ENCODE results near the gene GLRX3. TPM values are rescaled to one million over a fixed set of nuclear protein-coding genes. Genes with fewer than 3 reads are reported as not detected.

Gene GLRX3
- total and polyA plus RNA-seq, 2 experiments from 2014 or later: 71.3 to 168 TPM

- Histone ChIP-seq H3K4me3 (no peak overlapping the region), H3K27me3 (no peaks in the 10 kb centered on the region), H3K36me3 (peaks cover 23% of the 10 kb centered on the region), H3K4me1 (ENCODE audit: low read depth) (no peaks in the 10 kb centered on the region), H3K9me3 (ENCODE audit: low read depth) (no peaks in the 10 kb centered on the region), H3K27ac (no peak overlapping the region)
- DNase-seq (ENCODE audit: low read depth in 1 of 2, low spot score in 1 of 2): no peak
- no peak for TF ChIP-seq CTCF (IDR thresholded peaks at IDR 0.05; ENCODE audit: low read depth, low read length)
Measured at GRCh38 chr10:130174328-130174727, 38.1 kb downstream of the GLRX3 start.

- Histone ChIP-seq H3K27me3 (no peaks in the 10 kb centered on the region), H3K27ac (no peak overlapping the region), H3K9me3 (ENCODE audit: low read depth) (no peaks in the 10 kb centered on the region), H3K4me1 (ENCODE audit: low read depth) (no peaks in the 10 kb centered on the region), H3K4me3 (no peak overlapping the region), H3K36me3 (peaks cover 19% of the 10 kb centered on the region)
- no peak for TF ChIP-seq CTCF (IDR thresholded peaks at IDR 0.05; ENCODE audit: low read depth, low read length)
- DNase-seq (ENCODE audit: low read depth in 1 of 2, low spot score in 1 of 2): no peak
Measured at GRCh38 chr10:130175074-130175473, 38.9 kb downstream of the GLRX3 start.

GRCh38 chr10:130177250-130177649 lies 41.1 kb downstream of the GLRX3 start:
- Histone ChIP-seq H3K4me3 (no peak overlapping the region), H3K4me1 (ENCODE audit: low read depth) (no peaks in the 10 kb centered on the region), H3K36me3 (peaks cover 35% of the 10 kb centered on the region), H3K27ac (no peak overlapping the region), H3K9me3 (ENCODE audit: low read depth) (no peaks in the 10 kb centered on the region), H3K27me3 (no peaks in the 10 kb centered on the region)
- DNase-seq (ENCODE audit: low read depth in 1 of 2, low spot score in 1 of 2): no peak
- TF ChIP-seq CTCF (IDR thresholded peaks at IDR 0.05; ENCODE audit: low read depth, low read length): no peak

GRCh38 chr10:130179640-130180039 lies 43.4 kb downstream of the GLRX3 start:
- Histone ChIP-seq H3K36me3 (peaks cover 46% of the 10 kb centered on the region), H3K4me3 (no peak overlapping the region), H3K27me3 (no peaks in the 10 kb centered on the region), H3K4me1 (ENCODE audit: low read depth) (no peaks in the 10 kb centered on the region), H3K9me3 (ENCODE audit: low read depth) (no peaks in the 10 kb centered on the region), H3K27ac (no peak overlapping the region)
- DNase-seq (ENCODE audit: low read depth in 1 of 2, low spot score in 1 of 2): peak; percentile 53 to 85
- TF ChIP-seq CTCF (IDR thresholded peaks at IDR 0.05; ENCODE audit: low read depth, low read length): peak; percentile 60

GRCh38 chr10:130180416-130180815 lies 44.2 kb downstream of the GLRX3 start:
- no peaks in the 10 kb centered on the region for H3K9me3 ChIP-seq (ENCODE audit: low read depth)
- H3K27me3 ChIP-seq: no peaks in the 10 kb centered on the region
- no peak overlapping the region for H3K4me3 ChIP-seq
- no peaks in the 10 kb centered on the region for H3K4me1 ChIP-seq (ENCODE audit: low read depth)
- peaks cover 38% of the 10 kb centered on the region for H3K36me3 ChIP-seq
- TF ChIP-seq CTCF (IDR thresholded peaks at IDR 0.05; ENCODE audit: low read depth, low read length): no peak
- H3K27ac ChIP-seq: no peak overlapping the region
- no peak for DNase-seq (ENCODE audit: low read depth in 1 of 2, low spot score in 1 of 2)

GRCh38 chr10:130181858-130182257 lies 45.7 kb downstream of the GLRX3 start:
- no peak for DNase-seq (ENCODE audit: low read depth in 1 of 2, low spot score in 1 of 2)
- no peak overlapping the region for H3K4me3 ChIP-seq
- no peak for TF ChIP-seq CTCF (IDR thresholded peaks at IDR 0.05; ENCODE audit: low read depth, low read length)
- H3K9me3 ChIP-seq (ENCODE audit: low read depth): no peaks in the 10 kb centered on the region
- no peaks in the 10 kb centered on the region for H3K27me3 ChIP-seq
- H3K27ac ChIP-seq: no peak overlapping the region
- no peaks in the 10 kb centered on the region for H3K4me1 ChIP-seq (ENCODE audit: low read depth)
- peaks cover 38% of the 10 kb centered on the region for H3K36me3 ChIP-seq
